Activated CD8-positive, alpha-beta memory T cell treated with anti-CD3 and anti-CD28 coated beads, Interleukin-2, amount 10 ng/mL, durations not matched to agents 7 days and 5 days (primary cell): ENCODE results near the gene MICU1. TPM values are rescaled to one million over a fixed set of nuclear protein-coding genes. Genes with fewer than 3 reads are reported as not detected.

Experiments used
- ATAC-seq: fragments of 150-1000 bp; cut with Tn5 transposase; one replicate; pipeline ENCODE4 v1.10.0; 2021; ENCODE audit warnings: moderate library complexity
- CTCF ChIA-PET: fragments of 350-600 bp; sonication (Branson Sonifier 250); formaldehyde crosslinking; loops from one replicate; lab custom pipeline; 2021; ENCODE audit warnings: antibody characterized with exemption; lab: Charles Lee
- DNase-seq: peaks from one replicate; pipeline ENCODE4 v3.0.0-alpha.2; 2020
- H3K27ac Mint-ChIP-seq: one replicate; pipeline ENCODE4 v1.8.0; 2021; ENCODE audit warnings: mild to moderate bottlenecking, mixed read lengths
- H3K27me3 Mint-ChIP-seq: one replicate; pipeline ENCODE4 v1.8.0; 2021; ENCODE audit warnings: mixed read lengths
- H3K36me3 Mint-ChIP-seq: one replicate; pipeline ENCODE4 v1.8.0; 2021; ENCODE audit warnings: mild to moderate bottlenecking, mixed read lengths
- H3K4me1 Mint-ChIP-seq: one replicate; pipeline ENCODE4 v1.8.0; 2021; ENCODE audit warnings: mixed read lengths
- H3K4me3 Mint-ChIP-seq: one replicate; pipeline ENCODE4 v1.8.0; 2021; ENCODE audit warnings: mild to moderate bottlenecking, moderate library complexity, mixed read lengths
- H3K9me3 Mint-ChIP-seq: one replicate; pipeline ENCODE4 v1.8.0; 2022; ENCODE audit warnings: low read depth, mixed read lengths
- total RNA-seq, 2 experiments: library from RNA; stranded (reverse); gene quantifications; one replicate each; pipeline ENCODE4 v1.2.3, GENCODE V29; 2021

The MICU1 gene
- total RNA-seq, 2 experiments from 2014 or later = 25.9 to 27.2 TPM

GRCh38 chr10:72612203-72612826 is 13.6 kb downstream of the MICU1 start:
- DNase-seq (no peak), ATAC-seq (no peak)
- H3K9me3 Mint-ChIP-seq = peaks cover 6% of the 10 kb centered on the region
- no peak overlapping the region for H3K4me3 Mint-ChIP-seq
- no peak overlapping the region for H3K27ac Mint-ChIP-seq
- no peaks in the 10 kb centered on the region for H3K27me3 Mint-ChIP-seq
- peaks cover 19% of the 10 kb centered on the region for H3K36me3 Mint-ChIP-seq
- CTCF ChIA-PET = interaction anchor here (1.6 to 1.8 kb wide), 2 partner anchors 12 to 156 kb away, joined by 4 to 5 read pairs; no protein-coding TSS in a partner anchor
- peaks cover 8% of the 10 kb centered on the region for H3K4me1 Mint-ChIP-seq

- DNase-seq = no peak
- Mint-ChIP-seq H3K4me3 (no peak overlapping the region), H3K36me3 (peaks cover 15% of the 10 kb centered on the region), H3K9me3 (peaks cover 5% of the 10 kb centered on the region), H3K27me3 (no peaks in the 10 kb centered on the region), H3K27ac (no peak overlapping the region), H3K4me1 (peaks cover 8% of the 10 kb centered on the region)
- no peak for ATAC-seq
- CTCF ChIA-PET = interaction anchor here (1.6 to 1.8 kb wide), 2 partner anchors 12 to 156 kb away, joined by 4 to 5 read pairs; no protein-coding TSS in a partner anchor
Observed at GRCh38 chr10:72611783-72612182, 14.1 kb downstream of the MICU1 start.

GRCh38 chr10:72610466-72610865 is 15.4 kb downstream of the MICU1 start:
- CTCF ChIA-PET = interaction anchor here (1.6 kb wide), 1 partner anchor 154 kb away, joined by 4 read pairs; no protein-coding TSS in a partner anchor
- H3K36me3 Mint-ChIP-seq = peaks cover 8% of the 10 kb centered on the region

GRCh38 chr10:72605122-72605521 is 20.8 kb downstream of the MICU1 start:
- peaks cover 3% of the 10 kb centered on the region for H3K4me1 Mint-ChIP-seq
- ATAC-seq (no peak), DNase-seq (no peak)
- H3K9me3 Mint-ChIP-seq = no peaks in the 10 kb centered on the region
- CTCF ChIA-PET = no interaction called here
- no peak overlapping the region for H3K4me3 Mint-ChIP-seq
- peaks cover 6% of the 10 kb centered on the region for H3K36me3 Mint-ChIP-seq
- no peak overlapping the region for H3K27ac Mint-ChIP-seq
- no peaks in the 10 kb centered on the region for H3K27me3 Mint-ChIP-seq

More at GRCh38 chr10:72610466-72610865, 15.4 kb downstream of the MICU1 start:
- no peaks in the 10 kb centered on the region for H3K9me3 Mint-ChIP-seq
- peaks cover 6% of the 10 kb centered on the region for H3K4me1 Mint-ChIP-seq
- no peaks in the 10 kb centered on the region for H3K27me3 Mint-ChIP-seq
- ATAC-seq (no peak), DNase-seq (no peak)
- no peak overlapping the region for H3K4me3 Mint-ChIP-seq
- H3K27ac Mint-ChIP-seq = no peak overlapping the region

- no peak for ATAC-seq
- no peak overlapping the region for H3K27ac Mint-ChIP-seq
- no peaks in the 10 kb centered on the region for H3K9me3 Mint-ChIP-seq
Observed at GRCh38 chr10:72601144-72601543, 24.7 kb downstream of the MICU1 start.

GRCh38 chr10:72598769-72599701 is 26.8 kb downstream of the MICU1 start:
- H3K4me1 Mint-ChIP-seq = peaks cover 2% of the 10 kb centered on the region
- no peak overlapping the region for H3K4me3 Mint-ChIP-seq
- no peak overlapping the region for H3K27ac Mint-ChIP-seq
- H3K36me3 Mint-ChIP-seq = no peaks in the 10 kb centered on the region
- ATAC-seq (no peak), DNase-seq (no peak)
- CTCF ChIA-PET = interaction anchor here (0.6 kb wide), 1 partner anchor 65 kb away, joined by 3 read pairs; no protein-coding TSS in a partner anchor
- no peaks in the 10 kb centered on the region for H3K9me3 Mint-ChIP-seq
- H3K27me3 Mint-ChIP-seq = no peaks in the 10 kb centered on the region

More at GRCh38 chr10:72601144-72601543, 24.7 kb downstream of the MICU1 start:
- no peak for DNase-seq
- no peaks in the 10 kb centered on the region for H3K27me3 Mint-ChIP-seq
- CTCF ChIA-PET = no interaction called here
- peaks cover 5% of the 10 kb centered on the region for H3K4me1 Mint-ChIP-seq
- H3K4me3 Mint-ChIP-seq = no peak overlapping the region
- H3K36me3 Mint-ChIP-seq = no peaks in the 10 kb centered on the region

GRCh38 chr10:72597897-72598296 is 28.0 kb downstream of the MICU1 start:
- H3K27me3 Mint-ChIP-seq = no peaks in the 10 kb centered on the region
- H3K9me3 Mint-ChIP-seq = no peaks in the 10 kb centered on the region
- DNase-seq = no peak
- CTCF ChIA-PET = interaction anchor here (0.9 kb wide), 1 partner anchor 238 kb away, joined by 3 read pairs; no protein-coding TSS in a partner anchor
- H3K27ac Mint-ChIP-seq = no peak overlapping the region
- peaks cover 2% of the 10 kb centered on the region for H3K4me1 Mint-ChIP-seq
- ATAC-seq = no peak
- H3K4me3 Mint-ChIP-seq = no peak overlapping the region
- peaks cover 3% of the 10 kb centered on the region for H3K36me3 Mint-ChIP-seq

GRCh38 chr10:72595436-72595835 is 30.4 kb downstream of the MICU1 start:
- Mint-ChIP-seq H3K36me3 (peaks cover 12% of the 10 kb centered on the region), H3K27ac (no peak overlapping the region), H3K4me1 (peaks cover 10% of the 10 kb centered on the region), H3K27me3 (no peaks in the 10 kb centered on the region), H3K4me3 (no peak overlapping the region), H3K9me3 (peaks cover 2% of the 10 kb centered on the region)
- no peak for ATAC-seq
- DNase-seq = no peak
- CTCF ChIA-PET = interaction anchor here (0.6 to 0.7 kb wide), 2 partner anchors 773 to 1515 kb away, joined by 3 read pairs; no protein-coding TSS in a partner anchor

GRCh38 chr10:72593963-72594362 is 31.9 kb downstream of the MICU1 start:
- no peak for DNase-seq
- CTCF ChIA-PET = no interaction called here
- H3K4me3 Mint-ChIP-seq = no peak overlapping the region
- H3K27me3 Mint-ChIP-seq = no peaks in the 10 kb centered on the region
- no peak overlapping the region for H3K27ac Mint-ChIP-seq
- ATAC-seq = no peak
- peaks cover 2% of the 10 kb centered on the region for H3K9me3 Mint-ChIP-seq
- H3K36me3 Mint-ChIP-seq = peaks cover 13% of the 10 kb centered on the region
- peaks cover 12% of the 10 kb centered on the region for H3K4me1 Mint-ChIP-seq

- Mint-ChIP-seq H3K27ac (no peak overlapping the region), H3K9me3 (peaks cover 2% of the 10 kb centered on the region), H3K4me1 (peaks cover 13% of the 10 kb centered on the region), H3K27me3 (no peaks in the 10 kb centered on the region), H3K4me3 (no peak overlapping the region), H3K36me3 (peaks cover 13% of the 10 kb centered on the region)
- ATAC-seq (no peak), DNase-seq (no peak)
- CTCF ChIA-PET = no interaction called here
Observed at GRCh38 chr10:72588266-72588665, 37.6 kb downstream of the MICU1 start.

GRCh38 chr10:72587568-72587967 is 38.3 kb downstream of the MICU1 start:
- no peak for DNase-seq
- CTCF ChIA-PET = no interaction called here
- ATAC-seq = no peak
- Mint-ChIP-seq H3K36me3 (peaks cover 10% of the 10 kb centered on the region), H3K27ac (no peak overlapping the region), H3K4me3 (no peak overlapping the region), H3K9me3 (peaks cover 2% of the 10 kb centered on the region), H3K27me3 (no peaks in the 10 kb centered on the region), H3K4me1 (peaks cover 13% of the 10 kb centered on the region)

- Mint-ChIP-seq H3K4me1 (no peaks in the 10 kb centered on the region), H3K27me3 (no peaks in the 10 kb centered on the region), H3K27ac (no peak overlapping the region), H3K9me3 (no peaks in the 10 kb centered on the region), H3K36me3 (no peaks in the 10 kb centered on the region), H3K4me3 (no peak overlapping the region)
- CTCF ChIA-PET = no interaction called here
- DNase-seq = no peak
- no peak for ATAC-seq
Observed at GRCh38 chr10:72574636-72575035, 51.2 kb downstream of the MICU1 start.

- DNase-seq = no peak
- Mint-ChIP-seq H3K9me3 (no peaks in the 10 kb centered on the region), H3K36me3 (no peaks in the 10 kb centered on the region), H3K27ac (no peak overlapping the region), H3K4me1 (no peaks in the 10 kb centered on the region), H3K27me3 (no peaks in the 10 kb centered on the region), H3K4me3 (no peak overlapping the region)
- ATAC-seq = no peak
- CTCF ChIA-PET = no interaction called here
Observed at GRCh38 chr10:72573079-72573478, 52.8 kb downstream of the MICU1 start.
